HepG2 (cell line): Measurements from ENCODE around the gene C6orf136. TPM values are rescaled to one million over a fixed set of nuclear protein-coding genes. Genes with fewer than 3 reads are reported as not detected.

Experiments
- AGO1 ChIP-seq: fragments of 200-400 bp; formaldehyde crosslinking; IDR thresholded peaks from 2 replicates; pipeline ENCODE4 v1.6.1; 2017; ENCODE audit warnings: mild to moderate bottlenecking, low read depth, low read length, moderate library complexity; ENCODE audit not compliant: poor library complexity, severe bottlenecking
- HNRNPL ChIP-seq: fragments of 200-400 bp; formaldehyde crosslinking; IDR thresholded peaks from 2 replicates; pipeline ENCODE4 v1.6.1; 2017; ENCODE audit warnings: mild to moderate bottlenecking, low read depth, low read length
- KAT8 ChIP-seq: IDR thresholded peaks from 2 replicates; pipeline ENCODE4 v1.6.1; 2016; ENCODE audit warnings: missing genetic modification reagents, missing compliant biosample characterization
- MED1 ChIP-seq: sonication (generic); formaldehyde crosslinking; IDR thresholded peaks from 2 replicates; pipeline ENCODE4 v1.4.0; 2020; ENCODE audit warnings: missing genetic modification reagents
- MLLT10 ChIP-seq: sonication (generic); formaldehyde crosslinking; IDR thresholded peaks from 2 replicates; pipeline ENCODE4 v1.4.0; 2020; ENCODE audit warnings: missing genetic modification reagents
- ZMYM4 ChIP-seq: sonication (generic); formaldehyde crosslinking; IDR thresholded peaks from 2 replicates; pipeline ENCODE4 v1.8.1; 2023; ENCODE audit warnings: mild to moderate bottlenecking, missing genetic modification reagents
- ZNF251 ChIP-seq: sonication (generic); formaldehyde crosslinking; IDR thresholded peaks from 2 replicates; pipeline ENCODE4 v1.9.0; 2021; ENCODE audit warnings: mild to moderate bottlenecking, missing genetic modification reagents
- ZNF556 ChIP-seq: sonication (generic); formaldehyde crosslinking; IDR thresholded peaks from 2 replicates; pipeline ENCODE4 v1.4.0; 2020; ENCODE audit warnings: mild to moderate bottlenecking, missing genetic modification reagents, borderline replicate concordance
- ZNF562 ChIP-seq: sonication (generic); formaldehyde crosslinking; IDR thresholded peaks from 2 replicates; pipeline ENCODE4 v1.8.0; 2022; ENCODE audit warnings: missing genetic modification reagents, borderline replicate concordance
- ZNF615 ChIP-seq: sonication (generic); formaldehyde crosslinking; IDR thresholded peaks from 2 replicates; pipeline ENCODE4 v1.5.0; 2020; ENCODE audit warnings: mild to moderate bottlenecking, missing genetic modification reagents, borderline replicate concordance
- ZNF616 ChIP-seq: sonication (generic); formaldehyde crosslinking; IDR thresholded peaks from 2 replicates; pipeline ENCODE4 v1.5.0; 2020; ENCODE audit warnings: low read depth, mild to moderate bottlenecking, missing genetic modification reagents
- ZNF75D ChIP-seq: sonication (generic); formaldehyde crosslinking; IDR thresholded peaks from 2 replicates; pipeline ENCODE4 v1.8.1; 2023; ENCODE audit warnings: missing genetic modification reagents, mild to moderate bottlenecking, borderline replicate concordance
- polyA plus RNA-seq, 8 experiments: library from polyadenylated mRNA; depleted of rRNA in 3 of 8; stranded (reverse) in 7 of 8; unstranded in 1 of 8; fragments of >200 nt; fragmentation: Illumina TruSeq in 4 of 8; extraction: Trizol in 4 of 8; gene quantifications; 2 replicates each; pipeline versions ENCODE4 v1.2.1 to v1.2.3, GENCODE V29; 2011 to 2016; ENCODE audit warnings: low read depth in 4 of 8, missing spikeins in 1 of 8, mixed read lengths in 1 of 8; ENCODE audit not compliant: insufficient read depth in 1 of 8
- total RNA-seq, 5 experiments: library from RNA; depleted of rRNA; stranded (reverse); fragments of >200 nt; fragmentation: Illumina TruSeq; extraction: Trizol; gene quantifications; 2 replicates each; pipeline ENCODE4 v1.2.3, GENCODE V29; 2016; ENCODE audit warnings: low read depth in 1 of 5
- TF ChIP-seq, protein P1 (sequence below): sonication (generic); formaldehyde crosslinking; IDR thresholded peaks from 2 replicates; pipeline ENCODE4 v1.5.0; 2020; ENCODE audit warnings: mild to moderate bottlenecking, missing genetic modification reagents, borderline replicate concordance
- TF ChIP-seq, protein P2 (sequence below): sonication (generic); formaldehyde crosslinking; IDR thresholded peaks from 2 replicates; pipeline ENCODE4 v1.8.1; 2022; ENCODE audit warnings: mild to moderate bottlenecking, missing genetic modification reagents

Gene C6orf136
- total and polyA plus RNA-seq, 2 of the 13 experiments (the other 11 are each of a cell fraction or from before 2014, with no cell fraction given) = 12.0 to 26.2 TPM

DNA sequence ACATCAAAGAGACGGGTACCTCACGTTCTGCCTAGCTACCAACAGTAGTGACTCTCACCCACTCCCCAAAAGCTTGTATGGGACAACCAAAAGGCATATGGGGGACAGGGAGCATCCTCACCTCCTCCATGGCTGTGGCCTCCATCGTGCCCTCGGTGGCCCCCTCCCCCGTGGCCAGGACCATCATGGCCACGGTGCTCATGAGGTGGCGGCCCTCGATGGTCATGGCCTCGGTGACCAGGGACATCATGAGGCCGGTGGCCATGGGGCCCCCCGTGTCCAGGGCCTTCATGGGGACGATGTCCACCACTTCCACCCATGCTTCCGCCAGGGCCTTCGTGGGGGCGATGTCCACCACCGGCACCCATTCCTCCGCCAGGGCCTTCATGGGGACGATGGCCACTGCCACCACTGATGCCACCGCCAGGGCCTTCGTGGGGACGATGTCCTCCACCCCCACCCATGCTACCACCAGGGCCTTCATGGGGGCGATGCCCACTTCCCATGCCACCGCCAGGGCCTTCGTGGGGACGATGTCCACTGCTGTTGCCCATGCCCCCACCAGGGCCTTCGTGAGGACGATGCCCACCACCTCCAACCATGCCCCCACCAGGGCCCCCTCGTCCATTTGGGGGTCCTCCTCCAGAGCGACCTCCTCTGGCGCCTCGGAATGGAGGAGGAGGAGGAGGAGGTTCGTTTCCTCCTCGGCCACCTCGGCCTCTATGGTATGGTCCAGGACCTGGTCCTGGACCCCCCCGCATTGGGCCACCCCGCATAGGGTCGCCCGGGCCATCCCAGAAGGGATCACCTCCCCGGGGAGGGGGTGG, 44.9 kb upstream of the C6orf136 start (continued):
- peak; percentile 32 for TF ChIP-seq AGO1
- no peak for TF ChIP-seq MLLT10
- no peak for TF ChIP-seq ZNF615 (CRISPR knock-in tag)
- TF ChIP-seq ZMYM4 = no peak
- no peak for TF ChIP-seq KAT8 (CRISPR knock-in tag)
- TF ChIP-seq ZNF562 (CRISPR knock-in tag) = no peak
- TF ChIP-seq, protein P1, sequence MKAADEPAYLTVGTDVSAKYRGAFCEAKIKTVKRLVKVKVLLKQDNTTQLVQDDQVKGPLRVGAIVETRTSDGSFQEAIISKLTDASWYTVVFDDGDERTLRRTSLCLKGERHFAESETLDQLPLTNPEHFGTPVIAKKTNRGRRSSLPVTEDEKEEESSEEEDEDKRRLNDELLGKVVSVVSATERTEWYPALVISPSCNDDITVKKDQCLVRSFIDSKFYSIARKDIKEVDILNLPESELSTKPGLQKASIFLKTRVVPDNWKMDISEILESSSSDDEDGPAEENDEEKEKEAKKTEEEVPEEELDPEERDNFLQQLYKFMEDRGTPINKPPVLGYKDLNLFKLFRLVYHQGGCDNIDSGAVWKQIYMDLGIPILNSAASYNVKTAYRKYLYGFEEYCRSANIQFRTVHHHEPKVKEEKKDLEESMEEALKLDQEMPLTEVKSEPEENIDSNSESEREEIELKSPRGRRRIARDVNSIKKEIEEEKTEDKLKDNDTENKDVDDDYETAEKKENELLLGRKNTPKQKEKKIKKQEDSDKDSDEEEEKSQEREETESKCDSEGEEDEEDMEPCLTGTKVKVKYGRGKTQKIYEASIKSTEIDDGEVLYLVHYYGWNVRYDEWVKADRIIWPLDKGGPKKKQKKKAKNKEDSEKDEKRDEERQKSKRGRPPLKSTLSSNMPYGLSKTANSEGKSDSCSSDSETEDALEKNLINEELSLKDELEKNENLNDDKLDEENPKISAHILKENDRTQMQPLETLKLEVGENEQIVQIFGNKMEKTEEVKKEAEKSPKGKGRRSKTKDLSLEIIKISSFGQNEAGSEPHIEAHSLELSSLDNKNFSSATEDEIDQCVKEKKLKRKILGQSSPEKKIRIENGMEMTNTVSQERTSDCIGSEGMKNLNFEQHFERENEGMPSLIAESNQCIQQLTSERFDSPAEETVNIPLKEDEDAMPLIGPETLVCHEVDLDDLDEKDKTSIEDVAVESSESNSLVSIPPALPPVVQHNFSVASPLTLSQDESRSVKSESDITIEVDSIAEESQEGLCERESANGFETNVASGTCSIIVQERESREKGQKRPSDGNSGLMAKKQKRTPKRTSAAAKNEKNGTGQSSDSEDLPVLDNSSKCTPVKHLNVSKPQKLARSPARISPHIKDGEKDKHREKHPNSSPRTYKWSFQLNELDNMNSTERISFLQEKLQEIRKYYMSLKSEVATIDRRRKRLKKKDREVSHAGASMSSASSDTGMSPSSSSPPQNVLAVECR (CRISPR knock-in tag) = no peak
- TF ChIP-seq, protein P2, sequence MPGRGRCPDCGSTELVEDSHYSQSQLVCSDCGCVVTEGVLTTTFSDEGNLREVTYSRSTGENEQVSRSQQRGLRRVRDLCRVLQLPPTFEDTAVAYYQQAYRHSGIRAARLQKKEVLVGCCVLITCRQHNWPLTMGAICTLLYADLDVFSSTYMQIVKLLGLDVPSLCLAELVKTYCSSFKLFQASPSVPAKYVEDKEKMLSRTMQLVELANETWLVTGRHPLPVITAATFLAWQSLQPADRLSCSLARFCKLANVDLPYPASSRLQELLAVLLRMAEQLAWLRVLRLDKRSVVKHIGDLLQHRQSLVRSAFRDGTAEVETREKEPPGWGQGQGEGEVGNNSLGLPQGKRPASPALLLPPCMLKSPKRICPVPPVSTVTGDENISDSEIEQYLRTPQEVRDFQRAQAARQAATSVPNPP (CRISPR knock-in tag) = no peak
- no peak for TF ChIP-seq ZNF556 (CRISPR knock-in tag)
- no peak for TF ChIP-seq ZNF616 (CRISPR knock-in tag)
- peak; percentile 73 for TF ChIP-seq HNRNPL
- no peak for TF ChIP-seq ZNF251 (CRISPR knock-in tag)
- no peak for TF ChIP-seq ZNF75D (CRISPR knock-in tag)
- TF ChIP-seq MED1 (CRISPR knock-in tag) = no peak
